Astrocyte of the cerebellum (primary cell): Measurements from ENCODE around the gene FOXP1.

ENCODE experiments used
- DNase-seq: peaks from one replicate; pipeline ENCODE4 v3.0.0-alpha.2; 2011; ENCODE audit warnings: low read depth
- H3K4me3 ChIP-seq: 2 replicates; pipeline ENCODE4 v1.5.1; 2011; ENCODE audit warnings: mild to moderate bottlenecking, low read depth, low read length, moderate library complexity
- in situ Hi-C: cut with HindIII; loops from 2 replicates; pipeline ENCODE4 v1.10.0; 2017; ENCODE audit warnings: low sequenced_read_pairs
- TF ChIP-seq, protein P1 (sequence below): IDR thresholded peaks from 2 replicates; pipeline ENCODE4 v1.5.1; 2012; ENCODE audit warnings: low read length, low read depth, moderate library complexity, mild to moderate bottlenecking; ENCODE audit errors: missing control alignments

FOXP1 gene

DNA sequence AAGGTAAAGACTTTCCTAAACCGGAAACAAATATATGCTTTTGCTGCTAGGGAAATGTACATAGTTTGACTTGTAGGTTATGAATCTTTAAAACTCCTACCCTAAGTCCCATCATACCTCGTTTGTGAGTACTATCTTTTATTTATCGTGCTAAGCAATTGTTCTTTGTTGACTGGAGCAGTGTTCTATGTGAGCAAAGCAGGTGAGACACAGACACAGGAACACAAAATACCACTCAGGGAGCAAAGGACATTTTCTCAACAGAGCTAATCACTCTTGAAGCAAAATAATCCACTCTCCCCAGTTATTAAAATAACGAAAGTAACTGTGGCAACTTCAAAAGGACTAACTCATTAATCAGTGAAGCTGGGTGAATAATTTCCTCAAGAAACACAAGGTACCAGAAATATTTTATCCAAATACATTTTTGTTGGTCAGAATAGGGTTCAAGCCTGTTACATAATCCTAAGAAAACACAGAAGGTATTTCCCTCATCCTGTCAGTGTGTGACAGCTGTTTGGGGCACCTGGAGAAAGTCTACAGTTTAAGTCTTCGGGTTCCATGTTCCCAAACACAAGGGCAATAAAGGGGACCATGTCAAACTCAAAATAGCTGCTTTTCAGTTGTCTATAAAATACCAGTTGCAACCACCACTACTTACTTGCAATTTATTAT lies 407.7 kb downstream of the FOXP1 start:
- TF ChIP-seq, protein P1, sequence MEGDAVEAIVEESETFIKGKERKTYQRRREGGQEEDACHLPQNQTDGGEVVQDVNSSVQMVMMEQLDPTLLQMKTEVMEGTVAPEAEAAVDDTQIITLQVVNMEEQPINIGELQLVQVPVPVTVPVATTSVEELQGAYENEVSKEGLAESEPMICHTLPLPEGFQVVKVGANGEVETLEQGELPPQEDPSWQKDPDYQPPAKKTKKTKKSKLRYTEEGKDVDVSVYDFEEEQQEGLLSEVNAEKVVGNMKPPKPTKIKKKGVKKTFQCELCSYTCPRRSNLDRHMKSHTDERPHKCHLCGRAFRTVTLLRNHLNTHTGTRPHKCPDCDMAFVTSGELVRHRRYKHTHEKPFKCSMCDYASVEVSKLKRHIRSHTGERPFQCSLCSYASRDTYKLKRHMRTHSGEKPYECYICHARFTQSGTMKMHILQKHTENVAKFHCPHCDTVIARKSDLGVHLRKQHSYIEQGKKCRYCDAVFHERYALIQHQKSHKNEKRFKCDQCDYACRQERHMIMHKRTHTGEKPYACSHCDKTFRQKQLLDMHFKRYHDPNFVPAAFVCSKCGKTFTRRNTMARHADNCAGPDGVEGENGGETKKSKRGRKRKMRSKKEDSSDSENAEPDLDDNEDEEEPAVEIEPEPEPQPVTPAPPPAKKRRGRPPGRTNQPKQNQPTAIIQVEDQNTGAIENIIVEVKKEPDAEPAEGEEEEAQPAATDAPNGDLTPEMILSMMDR: no peak
- in situ Hi-C loops: no loop called here
- H3K4me3 ChIP-seq: no peak overlapping the region

DNA sequence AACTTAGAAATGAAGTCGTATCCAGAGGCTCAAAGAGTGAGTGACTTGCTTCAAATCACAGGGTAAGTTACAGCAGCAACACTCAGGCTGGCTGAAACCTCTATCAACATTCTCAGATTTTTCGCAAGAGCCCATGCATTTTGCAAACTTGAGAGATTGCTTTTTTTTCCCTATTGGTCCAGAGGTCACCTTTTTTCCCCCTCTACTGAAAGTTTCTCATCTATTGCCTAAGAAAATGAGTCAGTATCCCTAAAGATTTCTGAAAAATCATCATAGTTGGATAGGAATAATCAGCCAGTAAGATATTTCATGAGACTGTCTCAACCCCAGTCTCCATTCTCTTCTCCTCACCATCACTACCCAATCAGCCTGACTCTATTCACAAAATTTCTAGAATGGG lies 410.6 kb downstream of the FOXP1 start:
- TF ChIP-seq, protein P1: no peak
- in situ Hi-C loops: loop anchor here (5.0 kb wide), 1 partner anchor 49 kb away; no protein-coding TSS in a partner anchor
- H3K4me3 ChIP-seq: no peak overlapping the region
- DNase-seq: no peak

More for the DNA sequence above, 407.7 kb downstream of the FOXP1 start:
- no peak for DNase-seq

DNA sequence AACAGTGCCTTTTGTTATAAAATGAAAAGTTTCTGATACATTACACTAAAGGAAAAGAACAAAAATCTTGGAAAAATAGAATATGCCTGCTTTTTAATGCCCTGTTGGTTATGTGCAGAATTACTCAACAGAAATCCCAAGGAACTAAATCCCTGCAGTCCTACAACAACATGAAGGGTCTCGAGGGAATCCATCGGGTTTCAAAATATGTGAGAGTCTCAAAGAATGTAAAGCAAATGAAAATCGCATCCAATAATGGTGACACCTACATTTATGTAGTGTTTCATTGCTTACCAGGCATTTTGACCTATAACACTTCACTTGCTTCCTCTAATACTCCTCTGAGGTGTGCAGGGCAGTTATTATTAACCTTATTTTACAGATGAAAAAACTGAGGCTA lies 411.3 kb downstream of the FOXP1 start:
- TF ChIP-seq, protein P1: no peak
- H3K4me3 ChIP-seq: no peak overlapping the region
- no peak for DNase-seq
- in situ Hi-C loops: loop anchor here (5.0 kb wide), 1 partner anchor 50 kb away; no protein-coding TSS in a partner anchor

DNA sequence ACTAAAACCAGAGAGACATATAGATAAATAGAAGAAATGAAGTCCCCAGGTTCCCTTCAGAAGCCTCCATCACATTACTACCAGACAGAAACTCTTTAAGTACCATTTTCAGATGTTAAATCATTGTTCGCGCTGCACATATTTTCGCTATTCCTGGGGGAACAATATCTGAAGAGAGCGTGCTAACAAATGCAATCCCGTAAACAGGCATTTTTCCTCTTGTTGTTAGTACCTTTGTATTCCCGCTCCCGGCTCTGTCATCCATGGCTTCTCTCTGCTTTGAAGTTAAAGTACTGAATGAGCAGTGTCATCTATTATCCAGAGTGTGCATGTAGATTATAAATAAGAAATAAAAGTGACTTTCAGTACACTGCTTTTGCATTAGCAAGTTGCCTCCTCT lies 412.3 kb downstream of the FOXP1 start:
- in situ Hi-C loops: loop anchor here (5.0 kb wide), 1 partner anchor 51 kb away; no protein-coding TSS in a partner anchor
- TF ChIP-seq, protein P1: no peak
- no peak for DNase-seq
- no peak overlapping the region for H3K4me3 ChIP-seq

DNA sequence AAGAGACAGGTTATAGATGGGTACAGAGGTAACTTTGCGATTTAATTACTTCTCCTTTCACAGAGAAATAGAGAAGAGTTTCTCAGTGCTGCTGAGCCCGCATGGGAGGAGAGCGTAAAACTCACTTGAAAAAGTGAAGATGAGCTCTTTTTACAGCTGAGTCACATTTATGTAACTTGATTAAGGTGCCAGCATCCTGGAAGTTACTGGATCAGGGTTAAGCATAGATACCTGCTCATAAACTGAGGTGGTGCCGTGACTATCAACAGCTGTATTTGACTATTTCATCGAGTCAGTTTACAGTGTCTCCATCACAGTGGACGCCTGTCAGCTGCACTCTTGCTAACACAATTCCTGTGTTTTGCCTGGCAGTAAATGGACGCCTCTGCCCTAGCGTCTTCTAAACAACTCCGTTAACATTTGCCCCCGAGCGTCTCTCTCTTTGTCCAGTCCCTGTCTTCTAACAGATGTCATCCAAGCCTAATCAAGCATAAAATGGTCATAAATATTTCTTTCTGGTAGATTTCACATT lies 414.6 kb downstream of the FOXP1 start:
- TF ChIP-seq, protein P1: no peak
- no peak for DNase-seq
- in situ Hi-C loops: no loop called here
- H3K4me3 ChIP-seq: no peak overlapping the region

DNA sequence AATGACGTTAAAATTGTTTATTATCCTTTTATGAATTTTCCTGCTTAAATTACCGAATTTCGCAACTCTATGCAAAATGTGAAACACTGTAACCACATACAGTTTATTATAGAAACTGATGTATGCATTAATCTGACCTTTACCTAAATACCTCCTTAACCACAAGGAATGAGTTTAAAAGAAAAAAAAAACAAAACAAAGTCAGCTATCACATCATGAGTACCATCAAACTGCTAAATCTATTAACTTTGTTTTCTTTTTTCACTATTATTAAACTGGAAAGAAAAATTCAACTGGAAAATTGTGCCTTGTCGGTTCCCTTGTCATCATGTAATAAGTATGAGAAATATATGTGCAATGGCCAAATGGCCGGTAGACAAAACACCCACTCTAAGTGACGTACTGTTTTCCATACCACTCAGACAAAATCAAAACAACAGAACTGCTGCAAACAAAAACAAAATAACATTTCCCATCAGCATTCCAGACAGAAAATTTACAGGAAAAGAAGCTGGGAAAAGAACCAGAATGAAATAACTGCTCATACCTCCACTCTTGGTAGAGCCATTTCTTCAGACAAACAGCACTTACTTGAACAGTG lies 415.3 kb downstream of the FOXP1 start:
- H3K4me3 ChIP-seq: no peak overlapping the region

More for the DNA sequence above, 415.3 kb downstream of the FOXP1 start:
- in situ Hi-C loops: no loop called here
- TF ChIP-seq, protein P1: no peak
- DNase-seq: no peak
